A673 (cell line): ENCODE data around the gene ENTPD6. TPM values are rescaled to one million over a fixed set of nuclear protein-coding genes. Genes with fewer than 3 reads are reported as not detected.

Experiments used
- BruUV-seq: library from RNA; stranded (reverse); fragments of 400-500 nt; replicated peaks from 2 replicates; lab custom pipeline; 2021; lab: Mats Ljungman, UMichigan
- CTCF ChIA-PET: fragments of 300-600 bp; sonication (Branson Sonifier 250); formaldehyde crosslinking; loops from one replicate; lab custom pipeline; 2022; ENCODE audit warnings: antibody characterized with exemption; lab: Charles Lee
- POLR2A ChIA-PET: fragments of 300-600 bp; sonication (Branson Sonifier 250); formaldehyde crosslinking; loops from one replicate; lab custom pipeline; 2022; ENCODE audit warnings: antibody characterized with exemption; ENCODE audit not compliant: low non-redundant PET; lab: Charles Lee
- DNase-seq: peaks from one replicate; pipeline ENCODE4 v3.0.0-alpha.2; 2015; ENCODE audit warnings: low spot score
- H3K27ac ChIP-seq: fragments of 200-600 bp; sonication (generic); 2 replicates; pipeline ENCODE4 v1.5.1; 2016; ENCODE audit warnings: mixed run types, low read depth, mild to moderate bottlenecking, mixed read lengths, antibody characterized with exemption, low read length; ENCODE audit not compliant: poor library complexity, severe bottlenecking
- H3K27me3 ChIP-seq: fragments of 200-600 bp; sonication (generic); replicated peaks from 2 replicates; pipeline ENCODE4 v1.6.1; 2017; ENCODE audit warnings: mixed run types, low read depth, mild to moderate bottlenecking, mixed read lengths, antibody characterized with exemption, low read length; ENCODE audit not compliant: insufficient read depth, poor library complexity
- H3K36me3 ChIP-seq: fragments of 200-600 bp; sonication (generic); 2 replicates; pipeline ENCODE4 v1.6.1; 2016; ENCODE audit warnings: mixed run types, mild to moderate bottlenecking, mixed read lengths, antibody characterized with exemption, low read length; ENCODE audit not compliant: insufficient read depth, poor library complexity, severe bottlenecking
- H3K4me1 ChIP-seq: fragments of 200-600 bp; sonication (generic); 2 replicates; pipeline ENCODE4 v1.6.1; 2017; ENCODE audit warnings: mixed run types, mild to moderate bottlenecking, mixed read lengths, antibody characterized with exemption, low read length; ENCODE audit not compliant: insufficient read depth, poor library complexity, severe bottlenecking
- H3K4me3 ChIP-seq: fragments of 200-600 bp; sonication (generic); 2 replicates; pipeline ENCODE4 v1.5.1; 2016; ENCODE audit warnings: low read depth, mixed run types, mild to moderate bottlenecking, mixed read lengths, low read length; ENCODE audit not compliant: poor library complexity, severe bottlenecking
- H3K9me3 ChIP-seq: fragments of 200-600 bp; sonication (generic); 2 replicates; pipeline ENCODE4 v1.6.1; 2016; ENCODE audit warnings: mixed run types, low read depth, mild to moderate bottlenecking, mixed read lengths, antibody characterized with exemption, low read length; ENCODE audit not compliant: poor library complexity, severe bottlenecking
- EZH2 ChIP-seq: fragments of 200-600 bp; sonication (generic); IDR thresholded peaks from 2 replicates; pipeline ENCODE4 v1.6.1; 2017; ENCODE audit warnings: borderline replicate concordance, low read depth, mild to moderate bottlenecking, mixed read lengths, antibody characterized with exemption, low read length; ENCODE audit not compliant: poor library complexity, severe bottlenecking
- intact Hi-C: fragments of 100-400 bp; cut with micrococcal nuclease; formaldehyde crosslinking; loops from one replicate; pipeline ENCODE4 v1.10.0; 2022; ENCODE audit not compliant: unreplicated experiment
- total RNA-seq: library from RNA; stranded (reverse); gene quantifications from 2 replicates; pipeline ENCODE4 v1.2.3, GENCODE V29; 2021
- TF ChIP-seq, protein P1 (sequence below): fragments of 300-800, 200-600 bp; sonication (generic); conservative IDR thresholded peaks from 2 replicates; pipeline ENCODE4 v1.5.1; 2017; ENCODE audit warnings: low read depth, mild to moderate bottlenecking, antibody characterized with exemption, low read length, moderate library complexity, mixed read lengths

ENTPD6 gene
- total RNA-seq, 1 experiment from 2014 or later, result 50.2 TPM

DNA sequence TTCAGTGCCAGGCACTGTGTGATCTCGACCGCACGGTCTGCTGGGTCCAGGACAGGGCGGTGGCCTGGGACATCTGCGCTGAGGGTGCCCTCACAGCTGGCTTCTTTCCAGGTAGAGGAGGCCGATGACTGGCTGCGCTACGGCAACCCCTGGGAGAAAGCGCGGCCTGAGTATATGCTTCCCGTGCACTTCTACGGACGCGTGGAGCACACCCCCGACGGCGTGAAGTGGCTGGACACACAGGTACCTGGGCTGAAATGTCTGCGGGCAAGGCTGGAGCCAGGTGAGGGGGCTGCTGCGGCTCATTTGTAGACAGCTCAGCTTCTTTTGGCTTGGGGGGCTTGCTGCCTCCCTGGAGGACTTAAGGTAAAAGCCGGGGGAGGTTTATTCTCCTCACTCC lies 79.0 kb downstream of the ENTPD6 start:
- CTCF ChIA-PET, result no interaction called here
- Histone ChIP-seq H3K27me3 (no peaks in the 10 kb centered on the region), H3K36me3 (peaks cover 12% of the 10 kb centered on the region), H3K9me3 (no peaks in the 10 kb centered on the region), H3K4me3 (no peak overlapping the region), H3K4me1 (no peaks in the 10 kb centered on the region), H3K27ac (no peak overlapping the region)
- no peak for DNase-seq
- intact Hi-C loops, result no loop called here
- BruUV-seq, result no TSS peak
- POLR2A ChIA-PET, result no interaction called here
- TF ChIP-seq, protein P1, sequence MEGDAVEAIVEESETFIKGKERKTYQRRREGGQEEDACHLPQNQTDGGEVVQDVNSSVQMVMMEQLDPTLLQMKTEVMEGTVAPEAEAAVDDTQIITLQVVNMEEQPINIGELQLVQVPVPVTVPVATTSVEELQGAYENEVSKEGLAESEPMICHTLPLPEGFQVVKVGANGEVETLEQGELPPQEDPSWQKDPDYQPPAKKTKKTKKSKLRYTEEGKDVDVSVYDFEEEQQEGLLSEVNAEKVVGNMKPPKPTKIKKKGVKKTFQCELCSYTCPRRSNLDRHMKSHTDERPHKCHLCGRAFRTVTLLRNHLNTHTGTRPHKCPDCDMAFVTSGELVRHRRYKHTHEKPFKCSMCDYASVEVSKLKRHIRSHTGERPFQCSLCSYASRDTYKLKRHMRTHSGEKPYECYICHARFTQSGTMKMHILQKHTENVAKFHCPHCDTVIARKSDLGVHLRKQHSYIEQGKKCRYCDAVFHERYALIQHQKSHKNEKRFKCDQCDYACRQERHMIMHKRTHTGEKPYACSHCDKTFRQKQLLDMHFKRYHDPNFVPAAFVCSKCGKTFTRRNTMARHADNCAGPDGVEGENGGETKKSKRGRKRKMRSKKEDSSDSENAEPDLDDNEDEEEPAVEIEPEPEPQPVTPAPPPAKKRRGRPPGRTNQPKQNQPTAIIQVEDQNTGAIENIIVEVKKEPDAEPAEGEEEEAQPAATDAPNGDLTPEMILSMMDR, result no peak
- TF ChIP-seq EZH2, result no peak

GRCh38 chr20:25274891-25275812 lies 79.6 kb downstream of the ENTPD6 start:
- Histone ChIP-seq H3K4me3 (no peak overlapping the region), H3K4me1 (no peaks in the 10 kb centered on the region), H3K27me3 (no peaks in the 10 kb centered on the region), H3K27ac (no peak overlapping the region), H3K9me3 (no peaks in the 10 kb centered on the region), H3K36me3 (peaks cover 12% of the 10 kb centered on the region)
- ChIA-PET POLR2A (no interaction called here), CTCF (no interaction called here)
- TF ChIP-seq EZH2, result no peak
- TF ChIP-seq, protein P1, result no peak
- DNase-seq, result no peak
- intact Hi-C loops, result no loop called here
- no TSS peak for BruUV-seq

- Histone ChIP-seq H3K4me1 (no peaks in the 10 kb centered on the region), H3K9me3 (no peaks in the 10 kb centered on the region), H3K36me3 (peaks cover 11% of the 10 kb centered on the region), H3K4me3 (no peak overlapping the region), H3K27me3 (no peaks in the 10 kb centered on the region), H3K27ac (no peak overlapping the region)
- TF ChIP-seq EZH2, result no peak
- TF ChIP-seq, protein P1, result no peak
- intact Hi-C loops, result no loop called here
- no peak for DNase-seq
- POLR2A ChIA-PET, result no interaction called here
- CTCF ChIA-PET, result no interaction called here
- no TSS peak for BruUV-seq
These were observed 80.5 kb downstream of the ENTPD6 start for GRCh38 chr20:25275813-25276532.

Other genes with a start within 250 kb of the ENTPD6 start
- gene CST7, start 246.4 kb upstream of the ENTPD6 start, total RNA-seq, result not detected in 2 replicates
- gene APMAP, start 203.0 kb upstream of the ENTPD6 start, total RNA-seq, result 67.9 and 70.3 TPM in 2 replicates
- 3.9 and 4.9 TPM in 2 replicates for gene ACSS1, start 137.6 kb upstream of the ENTPD6 start, total RNA-seq
- not detected in 2 replicates for gene VSX1, start 113.6 kb upstream of the ENTPD6 start, total RNA-seq
- 52.3 and 53.5 TPM in 2 replicates for gene PYGB, start 52.4 kb downstream of the ENTPD6 start, total RNA-seq
- gene ABHD12, start 195.1 kb downstream of the ENTPD6 start, total RNA-seq, result 39.8 and 40.6 TPM in 2 replicates
- gene GINS1, start 212.0 kb downstream of the ENTPD6 start, total RNA-seq, result 60.0 and 62.6 TPM in 2 replicates